Measurements from ENCODE around the gene PEX5L. TPM values are rescaled to one million over a fixed set of nuclear protein-coding genes. Genes with fewer than 3 reads are reported as not detected.
A peak's percentile ranks its signal among the peaks of the same experiment; 100 is the strongest.

PEX5L gene
- polyA plus RNA-seq (2011; rRNA removed) (0.04 and 0.08 TPM in 2 replicates), polyA plus RNA-seq (2017; fragmentation: RNase III; extraction: RNeasy Plus Mini Kit Qiagen cat#74134 plus additional on column Dnase treatment) (0.06 TPM in 1 of 3 replicates, not detected in the others), polyA minus RNA-seq (2011; rRNA and poly(A)+ RNA removed) (not detected in 2 replicates)
- polyA plus RNA-seq (2012; cell fraction: cytosol; rRNA removed): under 0.01 TPM in 1 of 2 replicates, not detected in the other
- polyA plus RNA-seq (2012; cell fraction: nucleus; rRNA removed): not detected in 2 replicates

DNA sequence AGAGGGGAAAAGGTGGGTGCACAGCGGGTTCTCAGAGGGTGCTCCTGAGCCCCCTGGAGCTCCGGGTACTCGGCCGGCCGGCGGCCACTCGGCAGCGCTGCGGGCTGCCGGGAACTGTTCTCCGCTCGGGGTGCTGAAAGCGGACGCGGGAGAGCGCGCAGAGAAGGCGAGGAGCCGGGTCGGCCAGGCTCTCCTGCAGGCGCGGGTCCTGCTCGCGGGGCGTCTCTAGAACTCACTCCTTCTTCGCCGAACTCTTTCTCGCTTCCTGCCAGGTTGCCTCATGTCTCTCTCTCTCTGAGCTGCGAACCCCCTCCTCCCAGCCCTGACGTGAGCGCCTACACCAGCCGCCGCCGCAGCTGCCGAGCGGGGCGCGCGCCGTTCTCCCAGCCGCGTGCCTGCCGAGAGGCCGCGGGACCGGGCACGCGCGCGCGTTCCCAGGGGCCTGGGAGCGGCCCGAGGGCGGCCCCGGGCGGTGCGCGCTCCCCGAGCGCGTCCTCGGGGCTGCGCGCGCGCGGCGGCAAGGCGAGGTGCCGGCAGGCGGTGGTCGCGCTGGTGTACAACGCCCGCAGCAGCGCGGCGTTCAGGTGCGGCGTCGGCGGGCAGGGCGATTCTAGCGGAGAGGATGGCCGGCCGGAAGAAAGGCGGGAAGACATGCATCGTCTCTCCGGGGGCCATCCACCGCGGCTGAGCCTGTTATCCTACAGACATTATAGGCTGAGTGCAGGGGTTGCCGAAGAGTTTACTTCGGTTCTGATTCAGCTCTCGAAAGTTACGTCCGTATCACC, at the start of gene PEX5L:
Gene PEX5L (minus strand): TSS at position 267 of the 785 bp plus-strand sequence. CDS start 338 bp downstream, outside the sequence.
- CTCF ChIA-PET: no interaction called here
- H3K4me2 ChIP-seq: no peak within 1 kb of the TSS
- no peak for TF ChIP-seq CBX2 (IDR thresholded peaks at IDR 0.05; ENCODE audit: borderline replicate concordance, low read depth)
- no peak for TF ChIP-seq CHD4 (IDR thresholded peaks at IDR 0.05; ENCODE audit: borderline replicate concordance)
- no peak for TF ChIP-seq RFX5 (IDR thresholded peaks at IDR 0.05)
- TF ChIP-seq EHF (CRISPR knock-in tag; IDR thresholded peaks at IDR 0.05): no peak
- TF ChIP-seq, protein P1, sequence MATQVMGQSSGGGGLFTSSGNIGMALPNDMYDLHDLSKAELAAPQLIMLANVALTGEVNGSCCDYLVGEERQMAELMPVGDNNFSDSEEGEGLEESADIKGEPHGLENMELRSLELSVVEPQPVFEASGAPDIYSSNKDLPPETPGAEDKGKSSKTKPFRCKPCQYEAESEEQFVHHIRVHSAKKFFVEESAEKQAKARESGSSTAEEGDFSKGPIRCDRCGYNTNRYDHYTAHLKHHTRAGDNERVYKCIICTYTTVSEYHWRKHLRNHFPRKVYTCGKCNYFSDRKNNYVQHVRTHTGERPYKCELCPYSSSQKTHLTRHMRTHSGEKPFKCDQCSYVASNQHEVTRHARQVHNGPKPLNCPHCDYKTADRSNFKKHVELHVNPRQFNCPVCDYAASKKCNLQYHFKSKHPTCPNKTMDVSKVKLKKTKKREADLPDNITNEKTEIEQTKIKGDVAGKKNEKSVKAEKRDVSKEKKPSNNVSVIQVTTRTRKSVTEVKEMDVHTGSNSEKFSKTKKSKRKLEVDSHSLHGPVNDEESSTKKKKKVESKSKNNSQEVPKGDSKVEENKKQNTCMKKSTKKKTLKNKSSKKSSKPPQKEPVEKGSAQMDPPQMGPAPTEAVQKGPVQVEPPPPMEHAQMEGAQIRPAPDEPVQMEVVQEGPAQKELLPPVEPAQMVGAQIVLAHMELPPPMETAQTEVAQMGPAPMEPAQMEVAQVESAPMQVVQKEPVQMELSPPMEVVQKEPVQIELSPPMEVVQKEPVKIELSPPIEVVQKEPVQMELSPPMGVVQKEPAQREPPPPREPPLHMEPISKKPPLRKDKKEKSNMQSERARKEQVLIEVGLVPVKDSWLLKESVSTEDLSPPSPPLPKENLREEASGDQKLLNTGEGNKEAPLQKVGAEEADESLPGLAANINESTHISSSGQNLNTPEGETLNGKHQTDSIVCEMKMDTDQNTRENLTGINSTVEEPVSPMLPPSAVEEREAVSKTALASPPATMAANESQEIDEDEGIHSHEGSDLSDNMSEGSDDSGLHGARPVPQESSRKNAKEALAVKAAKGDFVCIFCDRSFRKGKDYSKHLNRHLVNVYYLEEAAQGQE (IDR thresholded peaks at IDR 0.05): peak; percentile 41; the same call in 1 of the 2 replicates
- no peak for TF ChIP-seq EP300 (IDR thresholded peaks at IDR 0.05)
- no peak for TF ChIP-seq KDM1A (IDR thresholded peaks at IDR 0.05; ENCODE audit: low read depth)
- TF ChIP-seq FOSB (CRISPR knock-in tag; IDR thresholded peaks at IDR 0.05): no peak
- no peak for TF ChIP-seq POLR2AphosphoS2 (conservative IDR thresholded peaks at IDR 0.05; ENCODE audit: low read length)
- no peaks in the 10 kb centered on the region for H3K9me3 ChIP-seq
- FAIRE-seq (no peak), DNase-seq (ENCODE audit: low read depth in 1 of 2, low spot score in 1 of 2) (no peak), ATAC-seq (no peak)
- no peak within 1 kb of the TSS for H3K27ac ChIP-seq
- H3K4me1 ChIP-seq: no peaks in the 10 kb centered on the region
- 60% methylated on average over 42 of the region's 96 CpGs for WGBS (ENCODE audit: missing lambda C conversion rate)
- POLR2A ChIA-PET: no interaction called here
- no peak within 1 kb of the TSS for H3K4me3 ChIP-seq

GRCh38 chr3:180085122-180085710, 48.5 kb upstream of the PEX5L start:
- ChIA-PET CTCF (interaction anchor here (0.7 to 1.0 kb wide), 2 partner anchors 153 to 155 kb away, joined by 3 read pairs; no protein-coding TSS in a partner anchor), POLR2A (no interaction called here)
- no peaks in the 10 kb centered on the region for H3K4me1 ChIP-seq
- DNase-seq (ENCODE audit: low read depth in 1 of 2, low spot score in 1 of 2): peak in 1 of 2 experiments; percentile 3
- 0% methylated on average over 2 of the region's 2 CpGs for WGBS (ENCODE audit: missing lambda C conversion rate)
- no peak overlapping the region for H3K4me2 ChIP-seq
- no peaks in the 10 kb centered on the region for H3K9me3 ChIP-seq
- ATAC-seq: no peak
- no peak overlapping the region for H3K27ac ChIP-seq
- no peak overlapping the region for H3K4me3 ChIP-seq
- no peak for FAIRE-seq
- no peak for TF ChIP-seq CBX8 (IDR thresholded peaks at IDR 0.05)
- peak in 1 of 2 experiments; percentile 32; a peak in 1 of 5 replicates for TF ChIP-seq RAD21 (conservative IDR thresholded peaks at IDR 0.05 in 1 of 2, IDR thresholded peaks at IDR 0.05 in 1 of 2)

DNA sequence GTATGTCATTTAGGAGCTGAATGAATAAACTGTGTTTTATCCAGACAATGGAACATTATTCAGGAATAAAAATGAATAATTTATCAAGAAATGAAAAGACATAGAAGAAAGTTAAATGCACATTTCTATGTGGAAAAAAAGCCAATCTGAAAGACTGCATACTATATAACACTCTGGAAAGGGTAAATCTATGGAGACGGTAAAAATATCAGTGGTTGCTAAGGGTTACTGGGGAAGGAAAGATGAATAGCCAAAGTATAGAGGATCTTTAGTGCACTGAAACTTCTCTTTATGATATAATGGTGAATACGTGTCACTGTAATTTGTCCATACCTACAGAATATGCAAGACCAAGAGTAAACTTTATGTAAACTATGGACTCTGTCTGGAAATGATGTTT, 46.0 kb upstream of the PEX5L start:
- ATAC-seq: no peak
- DNase-seq (ENCODE audit: low read depth in 1 of 2, low spot score in 1 of 2): no peak
- no peak overlapping the region for H3K4me2 ChIP-seq
- peak; percentile 73 for TF ChIP-seq RFX5 (IDR thresholded peaks at IDR 0.05)
- TF ChIP-seq CBX2 (IDR thresholded peaks at IDR 0.05; ENCODE audit: borderline replicate concordance, low read depth): no peak
- POLR2A ChIA-PET: no interaction called here
- WGBS (ENCODE audit: missing lambda C conversion rate): 41% methylated on average over 2 of the region's 2 CpGs
- CTCF ChIA-PET: interaction anchor here (0.6 kb wide), 1 partner anchor 299 kb away, joined by 3 read pairs; no protein-coding TSS in a partner anchor
- H3K9me3 ChIP-seq: no peaks in the 10 kb centered on the region
- no peak for FAIRE-seq
- H3K27ac ChIP-seq: no peak overlapping the region
- H3K4me1 ChIP-seq: no peaks in the 10 kb centered on the region
- no peak overlapping the region for H3K4me3 ChIP-seq

- ChIA-PET CTCF (no interaction called here), POLR2A (no interaction called here)
- Histone ChIP-seq H3K4me3 (no peak overlapping the region), H3K4me1 (no peaks in the 10 kb centered on the region), H3K4me2 (no peak overlapping the region), H3K27ac (no peak overlapping the region), H3K9me3 (no peaks in the 10 kb centered on the region)
- FAIRE-seq (no peak), ATAC-seq (no peak), DNase-seq (ENCODE audit: low read depth in 1 of 2, low spot score in 1 of 2) (no peak)
- TF ChIP-seq ZC3H11A (IDR thresholded peaks at IDR 0.05): no peak
- TF ChIP-seq SREBF2 (IDR thresholded peaks at IDR 0.05): no peak
- TF ChIP-seq, protein P2, sequence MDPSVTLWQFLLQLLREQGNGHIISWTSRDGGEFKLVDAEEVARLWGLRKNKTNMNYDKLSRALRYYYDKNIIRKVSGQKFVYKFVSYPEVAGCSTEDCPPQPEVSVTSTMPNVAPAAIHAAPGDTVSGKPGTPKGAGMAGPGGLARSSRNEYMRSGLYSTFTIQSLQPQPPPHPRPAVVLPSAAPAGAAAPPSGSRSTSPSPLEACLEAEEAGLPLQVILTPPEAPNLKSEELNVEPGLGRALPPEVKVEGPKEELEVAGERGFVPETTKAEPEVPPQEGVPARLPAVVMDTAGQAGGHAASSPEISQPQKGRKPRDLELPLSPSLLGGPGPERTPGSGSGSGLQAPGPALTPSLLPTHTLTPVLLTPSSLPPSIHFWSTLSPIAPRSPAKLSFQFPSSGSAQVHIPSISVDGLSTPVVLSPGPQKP (IDR thresholded peaks at IDR 0.05; ENCODE audit: low read depth, low read length): no peak
- 0% methylated on average over 1 of the region's 2 CpGs for WGBS (ENCODE audit: missing lambda C conversion rate)
Measured at GRCh38 chr3:180078592-180078991, 41.9 kb upstream of the PEX5L start.

Data from A549 (cell line).